SIG-M5 (cell line): ENCODE data around the gene FGFR2.

ENCODE experiments used
- DNase-seq: peaks from one replicate; lab custom pipeline; 2025; lab: John Stamatoyannopoulos, UW

FGFR2 gene

GRCh38 chr10:121553511-121554264 is 44.6 kb downstream of the FGFR2 start:
- DNase-seq: no peak

- no peak for DNase-seq
These were observed 45.5 kb downstream of the FGFR2 start for GRCh38 chr10:121552746-121553145.

GRCh38 chr10:121551210-121551885 is 46.9 kb downstream of the FGFR2 start:
- no peak for DNase-seq

GRCh38 chr10:121544301-121544869 is 53.9 kb downstream of the FGFR2 start:
- no peak for DNase-seq

- no peak for DNase-seq
These were observed 54.7 kb downstream of the FGFR2 start for GRCh38 chr10:121543545-121543944.

- no peak for DNase-seq
These were observed 56.7 kb downstream of the FGFR2 start for GRCh38 chr10:121541450-121542120.

GRCh38 chr10:121540732-121541395 is 57.4 kb downstream of the FGFR2 start:
- no peak for DNase-seq

- DNase-seq: no peak
These were observed 58.5 kb downstream of the FGFR2 start for GRCh38 chr10:121539786-121540185.

- DNase-seq: no peak
These were observed 61.8 kb downstream of the FGFR2 start for GRCh38 chr10:121536310-121536913.

- DNase-seq: no peak
These were observed 62.9 kb downstream of the FGFR2 start for GRCh38 chr10:121535381-121535780.

GRCh38 chr10:121532292-121532864 is 65.9 kb downstream of the FGFR2 start:
- DNase-seq: no peak

- no peak for DNase-seq
These were observed 66.4 kb downstream of the FGFR2 start for GRCh38 chr10:121531830-121532178.

GRCh38 chr10:121531076-121531829 is 67.0 kb downstream of the FGFR2 start:
- no peak for DNase-seq

- DNase-seq: no peak
These were observed 67.7 kb downstream of the FGFR2 start for GRCh38 chr10:121530481-121531075.

GRCh38 chr10:121527690-121528089 is 70.6 kb downstream of the FGFR2 start:
- no peak for DNase-seq

GRCh38 chr10:121526801-121527221 is 71.4 kb downstream of the FGFR2 start:
- no peak for DNase-seq

- DNase-seq: no peak
These were observed 72.0 kb downstream of the FGFR2 start for GRCh38 chr10:121526135-121526790.

- DNase-seq: no peak
These were observed 72.8 kb downstream of the FGFR2 start for GRCh38 chr10:121525251-121526134.
